Activated CD8-positive, alpha-beta memory T cell treated with anti-CD3 and anti-CD28 coated beads for 36 hours (primary cell): ENCODE measurements around the gene EBF4. TPM values are rescaled to one million over a fixed set of nuclear protein-coding genes. Genes with fewer than 3 reads are reported as not detected.
"Not testable (repeated sequence)": the region's sequence is repeated elsewhere in the genome, so short reads cannot be mapped to it uniquely, and the experiment has no call there.

Source experiments
- CTCF ChIA-PET: fragments of 350-600 bp; sonication (Branson Sonifier 250); formaldehyde crosslinking; loops from one replicate; lab custom pipeline; 2021; ENCODE audit warnings: antibody characterized with exemption; lab: Charles Lee
- POLR2A ChIA-PET: fragments of 350-600 bp; sonication (Branson Sonifier 250); formaldehyde crosslinking; loops from one replicate; lab custom pipeline; 2021; ENCODE audit warnings: antibody characterized with exemption; lab: Charles Lee
- total RNA-seq, 2 experiments: library from RNA; stranded (reverse); gene quantifications; one replicate each; pipeline ENCODE4 v1.2.3, GENCODE V29; 2021

The EBF4 gene
- total RNA-seq, 2 experiments from 2014 or later, result 0.61 to 0.74 TPM

- POLR2A ChIA-PET, result interaction anchor here (1.2 to 2.5 kb wide), 3 partner anchors 8 to 193 kb away, joined by 3 to 12 read pairs (median 9); partner anchors contain the start of genes NOP56 and SNRPB
Measured at GRCh38 chr20:2663364-2663886, 29.2 kb upstream of the EBF4 start.

GRCh38 chr20:2663887-2664719 is 28.5 kb upstream of the EBF4 start, which contains the start of gene IDH3B:
Gene IDH3B (minus strand): TSS chr20:2664216. CDS start chr20:2664188, 28 bp downstream.
- CTCF ChIA-PET, result interaction anchor here (0.7 to 2.1 kb wide), 5 partner anchors 11 to 1032 kb away, joined by 3 to 9 read pairs (median 3); partner anchors contain the start of gene NOP56

More at GRCh38 chr20:2663364-2663886, 29.2 kb upstream of the EBF4 start:
- CTCF ChIA-PET, result interaction anchor here (2.1 kb wide), 1 partner anchor 10 kb away, joined by 9 read pairs; the partner anchor contains the start of gene NOP56

GRCh38 chr20:2671977-2672376 is 20.6 kb upstream of the EBF4 start:
- CTCF ChIA-PET, result no interaction called here
- POLR2A ChIA-PET, result no interaction called here

More at GRCh38 chr20:2663887-2664719, 28.5 kb upstream of the EBF4 start, which contains the start of gene IDH3B:
- POLR2A ChIA-PET, result interaction anchor here (0.7 to 2.5 kb wide), 6 partner anchors 9 to 194 kb away, joined by 3 to 12 read pairs (median 6); partner anchors contain the start of genes NOP56 and SNRPB

GRCh38 chr20:2672446-2672845 is 20.1 kb upstream of the EBF4 start:
- CTCF ChIA-PET, result no interaction called here
- POLR2A ChIA-PET, result no interaction called here

GRCh38 chr20:2673453-2673852 is 19.1 kb upstream of the EBF4 start:
- POLR2A ChIA-PET, result no interaction called here

GRCh38 chr20:2680046-2680445 is 12.5 kb upstream of the EBF4 start:
- POLR2A ChIA-PET, result no interaction called here

More at GRCh38 chr20:2673453-2673852, 19.1 kb upstream of the EBF4 start:
- CTCF ChIA-PET, result interaction anchor here (0.7 kb wide), 2 partner anchors 491 to 1756 kb away, joined by 3 read pairs; no protein-coding TSS in a partner anchor

GRCh38 chr20:2682040-2682439 is 10.5 kb upstream of the EBF4 start:
- CTCF ChIA-PET, POLR2A ChIA-PET: not testable (repeated sequence)

More at GRCh38 chr20:2680046-2680445, 12.5 kb upstream of the EBF4 start:
- CTCF ChIA-PET, result interaction anchor here (0.7 kb wide), 1 partner anchor 292 kb away, joined by 3 read pairs; no protein-coding TSS in a partner anchor

GRCh38 chr20:2684817-2685216 is 7.8 kb upstream of the EBF4 start:
- POLR2A ChIA-PET, result interaction anchor here (0.7 kb wide), 1 partner anchor 275 kb away, joined by 5 read pairs; no protein-coding TSS in a partner anchor
- CTCF ChIA-PET, result interaction anchor here (0.8 to 1.0 kb wide), 2 partner anchors 9 to 68 kb away, joined by 3 read pairs; no protein-coding TSS in a partner anchor

- ChIA-PET POLR2A (no interaction called here), CTCF (interaction anchor here (0.7 to 2.1 kb wide), 11 partner anchors 12 to 263 kb away, joined by 3 to 16 read pairs (median 4); no protein-coding TSS in a partner anchor)
Measured at GRCh38 chr20:2687514-2687913, 5.1 kb upstream of the EBF4 start.

GRCh38 chr20:2688041-2688591 is 4.5 kb upstream of the EBF4 start:
- CTCF ChIA-PET, result interaction anchor here (0.7 to 2.1 kb wide), 10 partner anchors 11 to 259 kb away, joined by 3 to 16 read pairs (median 4); no protein-coding TSS in a partner anchor

GRCh38 chr20:2690213-2690612 is 2.4 kb upstream of the EBF4 start:
- POLR2A ChIA-PET, result no interaction called here
- CTCF ChIA-PET, result interaction anchor here (1.3 kb wide), 1 partner anchor 51 kb away, joined by 6 read pairs; no protein-coding TSS in a partner anchor

More at GRCh38 chr20:2688041-2688591, 4.5 kb upstream of the EBF4 start:
- POLR2A ChIA-PET, result no interaction called here

GRCh38 chr20:2690718-2691117 is 1.9 kb upstream of the EBF4 start:
- ChIA-PET CTCF (interaction anchor here (1.3 kb wide), 1 partner anchor 51 kb away, joined by 6 read pairs; no protein-coding TSS in a partner anchor), POLR2A (no interaction called here)

- POLR2A ChIA-PET, result no interaction called here
- CTCF ChIA-PET, result no interaction called here
Measured at GRCh38 chr20:2691127-2691526, 1.5 kb upstream of the EBF4 start.

- POLR2A ChIA-PET, result no interaction called here
- CTCF ChIA-PET, result no interaction called here
Measured at GRCh38 chr20:2691663-2692035, 931 bp upstream of the EBF4 start.

- CTCF ChIA-PET, result no interaction called here
Measured at GRCh38 chr20:2692886-2693285, 306 bp downstream of the EBF4 start.

GRCh38 chr20:2693286-2694007 is 867 bp downstream of the EBF4 start:
- ChIA-PET POLR2A (interaction anchor here (0.7 kb wide), 1 partner anchor 27 kb away, joined by 3 read pairs; no protein-coding TSS in a partner anchor), CTCF (interaction anchor here (0.6 to 1.1 kb wide), 3 partner anchors 9 to 60 kb away, joined by 3 read pairs; no protein-coding TSS in a partner anchor)

More at GRCh38 chr20:2692886-2693285, 306 bp downstream of the EBF4 start:
- POLR2A ChIA-PET, result no interaction called here

GRCh38 chr20:2694008-2694471 is 1.5 kb downstream of the EBF4 start:
- ChIA-PET CTCF (interaction anchor here (0.6 to 1.1 kb wide), 3 partner anchors 9 to 59 kb away, joined by 3 read pairs; no protein-coding TSS in a partner anchor), POLR2A (interaction anchor here (0.7 to 1.0 kb wide), 2 partner anchors 23 to 27 kb away, joined by 3 to 6 read pairs; no protein-coding TSS in a partner anchor)

GRCh38 chr20:2694519-2694918 is 1.9 kb downstream of the EBF4 start:
- CTCF ChIA-PET, result interaction anchor here (1.1 kb wide), 1 partner anchor 35 kb away, joined by 3 read pairs; no protein-coding TSS in a partner anchor

More at GRCh38 chr20:2694519-2694918, 1.9 kb downstream of the EBF4 start:
- POLR2A ChIA-PET, result interaction anchor here (1.0 kb wide), 1 partner anchor 22 kb away, joined by 6 read pairs; no protein-coding TSS in a partner anchor
